WERI-Rb-1 (cell line): ENCODE data around the gene SHROOM1.

Source experiments
- DNase-seq: peaks from one replicate; pipeline ENCODE4 v3.0.0-alpha.2; 2020
- H3K27ac ChIP-seq: fragments of 250-450 bp; sonication (Bioruptor Pico); 2 replicates; pipeline ENCODE4 v1.5.1; 2020; ENCODE audit warnings: mild to moderate bottlenecking, moderate library complexity
- H3K27me3 ChIP-seq: fragments of 250-450 bp; sonication (Bioruptor Pico); 2 replicates; pipeline ENCODE4 v1.5.1; 2021; ENCODE audit warnings: mild to moderate bottlenecking, low read depth, moderate library complexity; ENCODE audit not compliant: insufficient read depth, severe bottlenecking
- H3K36me3 ChIP-seq: fragments of 250-450 bp; sonication (Bioruptor Pico); 2 replicates; pipeline ENCODE4 v1.5.1; 2020; ENCODE audit warnings: mild to moderate bottlenecking, moderate library complexity
- H3K4me3 ChIP-seq: 2 replicates; pipeline ENCODE4 v1.5.1; 2011; ENCODE audit warnings: low read depth, mild to moderate bottlenecking, control low read depth, low read length
- H3K9me3 ChIP-seq: fragments of 250-450 bp; sonication (Bioruptor Pico); 2 replicates; pipeline ENCODE4 v1.5.1; 2021; ENCODE audit warnings: mild to moderate bottlenecking, moderate library complexity; ENCODE audit not compliant: severe bottlenecking
- CTCF ChIP-seq: IDR thresholded peaks from 2 replicates; pipeline ENCODE4 v1.5.1; 2011; ENCODE audit warnings: low read depth, mild to moderate bottlenecking, control low read depth, inconsistent platforms, low read length

Gene SHROOM1

GRCh38 chr5:132773114-132773513 is 57.3 kb downstream of the SHROOM1 start:
- Histone ChIP-seq H3K27me3 (no peaks in the 10 kb centered on the region), H3K4me3 (no peak overlapping the region), H3K36me3 (no peaks in the 10 kb centered on the region), H3K9me3 (no peaks in the 10 kb centered on the region), H3K27ac (no peak overlapping the region)
- TF ChIP-seq CTCF: no peak
- DNase-seq: no peak

GRCh38 chr5:132772291-132773070 is 58.0 kb downstream of the SHROOM1 start:
- no peak for DNase-seq
- Histone ChIP-seq H3K27ac (no peak overlapping the region), H3K27me3 (no peaks in the 10 kb centered on the region), H3K9me3 (no peaks in the 10 kb centered on the region), H3K36me3 (no peaks in the 10 kb centered on the region), H3K4me3 (no peak overlapping the region)
- TF ChIP-seq CTCF: no peak
